DOHH2 (cell line): Measurements from ENCODE around the gene EMP1.

Experiments used
- H3F3A ChIP-seq: fragments of 200-600 bp; sonication (generic), shearing (Covaris generic); 2 replicates; pipeline ENCODE4 v1.6.0; 2016; ENCODE audit warnings: antibody characterized with exemption, mild to moderate bottlenecking; ENCODE audit not compliant: control insufficient read depth, insufficient read depth
- H3K27ac ChIP-seq: fragments of 200-600 bp; sonication (generic); 2 replicates; pipeline ENCODE4 v1.5.1; 2014; ENCODE audit warnings: low read depth, mild to moderate bottlenecking, low read length, moderate library complexity
- H3K27me3 ChIP-seq: fragments of 200-600 bp; sonication (generic); 2 replicates; pipeline ENCODE4 v1.6.1; 2014; ENCODE audit warnings: mild to moderate bottlenecking, low read length, mixed read lengths; ENCODE audit not compliant: control insufficient read depth
- H3K36me3 ChIP-seq: fragments of 200-600 bp; sonication (generic); 2 replicates; pipeline ENCODE4 v1.6.1; 2014; ENCODE audit warnings: mild to moderate bottlenecking, low read length, moderate library complexity, mixed read lengths; ENCODE audit not compliant: control insufficient read depth
- H3K4me1 ChIP-seq: fragments of 200-600 bp; sonication (generic); 2 replicates; pipeline ENCODE4 v1.6.1; 2014; ENCODE audit warnings: mild to moderate bottlenecking, low read length, mixed read lengths; ENCODE audit not compliant: control insufficient read depth
- H3K4me2 ChIP-seq: fragments of 200-600 bp; sonication (generic); 2 replicates; pipeline ENCODE4 v1.6.0; 2014; ENCODE audit warnings: mild to moderate bottlenecking, low read length, moderate library complexity
- H3K4me3 ChIP-seq: fragments of 200-600 bp; sonication (generic); 2 replicates; pipeline ENCODE4 v1.5.1; 2014; ENCODE audit warnings: mild to moderate bottlenecking, low read length, mixed read lengths
- H3K79me2 ChIP-seq: fragments of 200-600 bp; sonication (generic); 2 replicates; pipeline ENCODE4 v1.6.1; 2014; ENCODE audit warnings: mild to moderate bottlenecking, low read length, mixed read lengths; ENCODE audit not compliant: control insufficient read depth
- H3K9me2 ChIP-seq: fragments of 200-600 bp; sonication (generic); replicated peaks from 2 replicates; pipeline ENCODE4 v1.6.1; 2014; ENCODE audit warnings: mild to moderate bottlenecking, low read length, mixed read lengths; ENCODE audit not compliant: control insufficient read depth
- H3K9me3 ChIP-seq: fragments of 200-600 bp; sonication (generic); 2 replicates; pipeline ENCODE4 v1.6.1; 2014; ENCODE audit warnings: antibody characterized with exemption, low read length, mixed read lengths; ENCODE audit not compliant: control insufficient read depth, insufficient read depth
- H4K20me1 ChIP-seq: fragments of 200-600 bp; sonication (generic); 2 replicates; pipeline ENCODE4 v1.6.0; 2014; ENCODE audit warnings: low read depth, mild to moderate bottlenecking, antibody characterized with exemption, low read length, moderate library complexity; ENCODE audit not compliant: control insufficient read depth, insufficient read depth
- EZH2phosphoT487 ChIP-seq: fragments of 200-600 bp; sonication (generic); IDR thresholded peaks from 2 replicates; pipeline ENCODE4 v1.6.1; 2017; ENCODE audit warnings: borderline replicate concordance, mild to moderate bottlenecking, antibody characterized with exemption, low read length, moderate library complexity, mixed read lengths
- TF ChIP-seq, protein P1 (sequence below): fragments of 200-600 bp; sonication (generic); IDR thresholded peaks from one replicate; pipeline ENCODE4 v1.5.1; 2014; ENCODE audit warnings: antibody characterized with exemption, mild to moderate bottlenecking, low read depth, low read length; ENCODE audit not compliant: poor library complexity, severe bottlenecking

EMP1 gene

GRCh38 chr12:13252024-13252423, 55.5 kb downstream of the EMP1 start:
- Histone ChIP-seq H3K27ac (no peak overlapping the region), H3K4me1 (peaks cover 4% of the 10 kb centered on the region; the same call in 1 of the 2 replicates), H3K36me3 (no peaks in the 10 kb centered on the region), H3F3A (no peaks in the 10 kb centered on the region), H4K20me1 (no peaks in the 10 kb centered on the region), H3K27me3 (peaks cover 12% of the 10 kb centered on the region; the same call in 1 of the 2 replicates), H3K4me3 (no peak overlapping the region), H3K4me2 (no peak overlapping the region), H3K79me2 (no peaks in the 10 kb centered on the region), H3K9me2 (no peaks in the 10 kb centered on the region), H3K9me3 (no peaks in the 10 kb centered on the region)
- TF ChIP-seq, protein P1, sequence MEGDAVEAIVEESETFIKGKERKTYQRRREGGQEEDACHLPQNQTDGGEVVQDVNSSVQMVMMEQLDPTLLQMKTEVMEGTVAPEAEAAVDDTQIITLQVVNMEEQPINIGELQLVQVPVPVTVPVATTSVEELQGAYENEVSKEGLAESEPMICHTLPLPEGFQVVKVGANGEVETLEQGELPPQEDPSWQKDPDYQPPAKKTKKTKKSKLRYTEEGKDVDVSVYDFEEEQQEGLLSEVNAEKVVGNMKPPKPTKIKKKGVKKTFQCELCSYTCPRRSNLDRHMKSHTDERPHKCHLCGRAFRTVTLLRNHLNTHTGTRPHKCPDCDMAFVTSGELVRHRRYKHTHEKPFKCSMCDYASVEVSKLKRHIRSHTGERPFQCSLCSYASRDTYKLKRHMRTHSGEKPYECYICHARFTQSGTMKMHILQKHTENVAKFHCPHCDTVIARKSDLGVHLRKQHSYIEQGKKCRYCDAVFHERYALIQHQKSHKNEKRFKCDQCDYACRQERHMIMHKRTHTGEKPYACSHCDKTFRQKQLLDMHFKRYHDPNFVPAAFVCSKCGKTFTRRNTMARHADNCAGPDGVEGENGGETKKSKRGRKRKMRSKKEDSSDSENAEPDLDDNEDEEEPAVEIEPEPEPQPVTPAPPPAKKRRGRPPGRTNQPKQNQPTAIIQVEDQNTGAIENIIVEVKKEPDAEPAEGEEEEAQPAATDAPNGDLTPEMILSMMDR, result no peak
- TF ChIP-seq EZH2phosphoT487, result no peak

- Histone ChIP-seq H3K4me3 (no peak overlapping the region), H4K20me1 (no peaks in the 10 kb centered on the region), H3F3A (no peaks in the 10 kb centered on the region), H3K36me3 (no peaks in the 10 kb centered on the region), H3K4me1 (peaks cover 4% of the 10 kb centered on the region; the same call in 1 of the 2 replicates), H3K27ac (no peak overlapping the region), H3K27me3 (peaks cover 12% of the 10 kb centered on the region; the same call in 1 of the 2 replicates), H3K79me2 (no peaks in the 10 kb centered on the region), H3K9me3 (no peaks in the 10 kb centered on the region), H3K9me2 (no peaks in the 10 kb centered on the region), H3K4me2 (no peak overlapping the region)
- TF ChIP-seq, protein P1, result no peak
- no peak for TF ChIP-seq EZH2phosphoT487
Observed at GRCh38 chr12:13252616-13253015, 56.1 kb downstream of the EMP1 start.

DNA sequence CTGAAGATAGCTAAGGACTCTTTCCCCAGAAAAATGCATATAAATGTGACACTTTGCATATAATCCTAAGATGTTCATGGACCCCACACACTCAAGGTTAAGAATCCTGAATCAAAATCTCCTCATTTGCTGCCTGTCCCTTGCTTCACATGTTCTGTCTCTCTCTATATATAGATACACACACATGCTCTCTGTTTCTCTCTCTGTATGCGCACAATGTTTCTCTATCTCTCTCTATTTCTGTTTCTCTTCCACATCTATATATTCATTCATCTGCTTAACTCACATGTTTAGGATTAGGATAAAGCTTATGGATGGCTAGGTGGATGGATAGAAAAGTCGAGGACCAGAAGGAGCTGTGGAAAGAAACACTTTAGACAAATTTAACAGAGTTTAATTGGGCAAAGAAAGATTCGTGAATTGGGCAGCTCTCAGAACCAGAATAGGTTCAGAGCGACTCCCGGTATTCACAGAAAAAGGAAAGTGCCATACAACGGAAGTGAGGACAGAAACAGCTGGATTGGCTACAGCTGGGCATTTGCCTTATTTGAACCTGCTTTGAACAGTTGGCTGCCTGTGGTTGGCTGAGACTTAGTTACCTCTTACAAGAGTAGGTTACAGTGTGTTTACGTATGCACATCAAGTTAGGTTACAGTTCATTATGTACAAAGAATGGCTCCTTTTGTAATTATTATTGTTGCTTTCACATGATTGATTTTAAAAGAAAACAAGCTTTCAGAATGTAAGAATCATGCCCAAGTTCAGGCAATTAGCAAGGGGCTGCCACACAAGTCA, 57.6 kb downstream of the EMP1 start:
- H3K4me2 ChIP-seq, result no peak overlapping the region

More for the DNA sequence above, 57.6 kb downstream of the EMP1 start:
- Histone ChIP-seq H3F3A (no peaks in the 10 kb centered on the region), H3K4me1 (peaks cover 4% of the 10 kb centered on the region; the same call in 1 of the 2 replicates), H3K27ac (no peak overlapping the region), H3K9me3 (no peaks in the 10 kb centered on the region), H3K9me2 (no peaks in the 10 kb centered on the region), H3K27me3 (0 out of 2 replicates have a peak, but pooled peaks cover under 1% of the 10 kb centered on the region), H3K4me3 (no peak overlapping the region), H3K79me2 (no peaks in the 10 kb centered on the region), H4K20me1 (no peaks in the 10 kb centered on the region), H3K36me3 (no peaks in the 10 kb centered on the region)
- TF ChIP-seq EZH2phosphoT487, result no peak
- TF ChIP-seq, protein P1, result no peak
